Stimulated activated CD4-positive, alpha-beta T cell treated with anti-CD3 and anti-CD28 coated beads, Interleukin-2, amount 100 ng/mL, for 4 hours (primary cell): ENCODE results near the gene OXCT1.
"Not testable (repeated sequence)": the region's sequence is repeated elsewhere in the genome, so short reads cannot be mapped to it uniquely, and the experiment has no call there.

Source experiments
- DNase-seq: peaks from one replicate; pipeline ENCODE4 v3.0.0-alpha.2; 2020; ENCODE audit warnings: low read depth

Gene OXCT1

GRCh38 chr5:41822036-41822435 lies 48.2 kb downstream of the OXCT1 start:
- DNase-seq: no peak

- DNase-seq: no peak
Observed at GRCh38 chr5:41821051-41821450, 49.2 kb downstream of the OXCT1 start.

DNA sequence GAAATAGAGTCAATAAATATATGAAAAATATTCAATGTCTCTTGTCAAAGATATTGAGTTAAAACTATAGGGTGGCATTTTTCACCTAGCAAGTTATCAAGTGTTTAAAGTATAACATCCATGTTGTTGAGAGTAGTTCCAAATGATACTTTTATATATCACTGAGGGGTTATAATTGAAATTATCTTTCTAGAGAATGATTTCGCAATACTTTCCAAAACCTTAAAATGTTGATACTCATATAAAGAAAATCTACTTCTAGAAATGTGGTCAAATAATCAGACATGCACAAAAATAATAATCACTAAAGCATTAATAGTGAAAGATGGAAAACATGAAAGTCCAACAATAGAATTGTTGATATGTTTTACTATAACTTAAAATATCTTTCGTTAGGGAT lies 50.1 kb downstream of the OXCT1 start:
- no peak for DNase-seq

DNA sequence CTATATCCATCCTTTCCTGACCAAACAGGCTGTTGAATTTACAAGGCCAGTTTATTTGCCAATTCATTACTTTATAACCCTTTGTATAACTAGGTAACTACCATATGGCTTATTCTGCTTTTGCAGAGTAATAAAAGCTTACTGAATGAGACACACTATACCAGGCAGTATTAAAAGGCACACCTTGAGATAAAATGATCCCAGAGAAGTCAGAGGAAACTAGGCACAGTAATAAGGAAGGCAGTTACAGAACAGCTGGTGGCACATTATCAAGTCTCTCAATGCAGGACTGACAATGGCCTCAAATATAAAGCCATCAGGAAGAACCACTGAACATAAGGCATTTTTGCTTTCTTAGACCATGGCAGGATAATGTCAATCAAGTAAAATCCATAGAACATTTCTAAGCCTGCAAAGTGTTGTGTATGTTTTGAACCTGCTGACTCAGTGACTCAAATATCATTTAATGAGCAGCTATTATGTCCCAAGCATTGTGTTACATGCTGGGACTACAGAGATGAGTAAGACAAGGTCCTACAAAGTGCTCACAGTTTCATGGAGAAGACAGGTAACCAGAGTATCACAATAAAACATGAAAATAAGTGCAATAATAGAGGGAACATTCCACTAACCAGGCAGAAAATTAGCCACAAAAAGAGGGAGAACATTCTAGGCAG lies 52.5 kb downstream of the OXCT1 start:
- DNase-seq: no peak

DNA sequence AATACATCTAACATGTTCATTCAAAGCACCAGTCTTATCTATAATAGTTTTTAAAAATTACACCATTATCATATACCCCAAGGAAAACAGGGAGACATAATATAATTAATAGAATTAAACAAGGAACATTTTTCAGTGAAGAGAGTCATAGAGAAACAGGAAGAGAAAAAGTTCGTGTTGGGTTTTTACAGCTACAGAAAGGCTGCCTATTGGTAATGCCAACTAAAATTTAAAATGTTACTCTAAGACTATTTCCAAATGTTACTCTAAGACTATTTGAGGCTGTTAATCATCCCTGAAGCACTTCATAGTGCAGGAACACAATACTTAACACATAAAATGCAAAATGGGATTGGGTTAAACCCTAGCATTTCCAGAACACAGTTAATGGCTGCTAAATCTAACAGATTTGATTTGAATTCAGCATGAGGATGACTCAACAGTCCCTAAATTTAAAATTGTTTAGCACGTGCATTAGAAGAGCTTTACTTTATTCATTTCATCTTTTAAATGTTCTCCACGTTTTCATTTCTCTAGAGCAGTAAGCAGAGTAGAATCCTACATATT lies 54.5 kb downstream of the OXCT1 start:
- DNase-seq: no peak

DNA sequence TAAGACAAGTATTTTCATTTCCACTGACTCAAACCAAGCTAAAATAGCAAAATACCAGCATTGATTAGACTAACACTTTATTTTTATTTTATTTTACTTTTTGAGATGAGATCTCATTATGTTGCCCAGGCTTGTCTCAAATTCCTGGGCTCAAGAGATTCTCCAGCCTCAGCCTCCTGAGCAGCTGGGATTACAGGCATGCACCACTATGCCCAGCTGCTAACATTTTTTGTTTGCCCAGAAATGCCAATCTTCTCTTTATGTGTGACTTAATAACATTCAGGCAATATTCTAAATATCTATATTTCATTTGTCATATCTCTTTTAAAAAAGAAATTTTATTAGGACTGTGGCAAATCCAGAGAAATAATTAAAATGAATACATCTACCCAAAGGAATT lies 55.0 kb downstream of the OXCT1 start:
- DNase-seq: no peak

DNA sequence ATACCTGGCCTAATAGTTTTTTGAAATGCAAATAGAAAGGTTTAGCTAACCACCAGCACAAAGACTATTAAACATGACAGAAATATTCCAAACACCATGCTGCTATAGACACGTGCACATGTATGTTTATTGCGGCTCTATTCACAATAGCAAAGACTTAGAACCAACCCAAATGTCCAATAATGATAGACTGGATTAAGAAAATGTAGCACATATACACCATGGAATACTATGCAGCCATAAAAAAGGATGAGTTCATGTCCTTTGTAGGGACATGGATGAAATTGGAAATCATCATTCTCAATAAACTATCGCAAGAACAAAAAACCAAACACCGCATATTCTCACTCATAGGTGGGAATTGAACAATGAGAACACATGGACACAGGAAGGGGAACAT lies 55.9 kb downstream of the OXCT1 start:
- DNase-seq: not testable (repeated sequence)

- DNase-seq: no peak
Observed at GRCh38 chr5:41812156-41812555, 58.1 kb downstream of the OXCT1 start.

GRCh38 chr5:41809128-41809527 lies 61.1 kb downstream of the OXCT1 start:
- no peak for DNase-seq

GRCh38 chr5:41808294-41808693 lies 61.9 kb downstream of the OXCT1 start:
- DNase-seq: no peak

GRCh38 chr5:41797662-41798061 lies 72.6 kb downstream of the OXCT1 start:
- DNase-seq: no peak

DNA sequence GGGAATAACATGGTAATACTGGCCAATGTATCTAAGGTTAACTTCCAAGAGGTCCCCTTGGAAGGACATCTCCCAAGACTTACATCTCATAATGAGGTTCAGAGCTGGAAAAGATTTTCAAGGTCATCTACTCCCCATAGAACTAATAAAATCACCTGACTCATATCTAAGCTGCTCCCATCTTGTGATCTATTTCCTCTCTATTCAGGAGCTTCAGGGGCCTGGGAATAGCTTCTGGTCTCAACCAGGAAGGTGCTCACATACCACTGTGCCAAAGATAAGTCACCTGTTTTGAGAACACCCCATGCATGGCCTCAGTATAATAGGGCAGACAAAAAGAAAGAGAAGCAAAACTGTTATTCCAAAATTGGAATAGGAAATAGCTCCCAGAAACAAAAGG lies 74.2 kb downstream of the OXCT1 start:
- DNase-seq: no peak

- DNase-seq: no peak
Observed at GRCh38 chr5:41795125-41795524, 75.1 kb downstream of the OXCT1 start.

DNA sequence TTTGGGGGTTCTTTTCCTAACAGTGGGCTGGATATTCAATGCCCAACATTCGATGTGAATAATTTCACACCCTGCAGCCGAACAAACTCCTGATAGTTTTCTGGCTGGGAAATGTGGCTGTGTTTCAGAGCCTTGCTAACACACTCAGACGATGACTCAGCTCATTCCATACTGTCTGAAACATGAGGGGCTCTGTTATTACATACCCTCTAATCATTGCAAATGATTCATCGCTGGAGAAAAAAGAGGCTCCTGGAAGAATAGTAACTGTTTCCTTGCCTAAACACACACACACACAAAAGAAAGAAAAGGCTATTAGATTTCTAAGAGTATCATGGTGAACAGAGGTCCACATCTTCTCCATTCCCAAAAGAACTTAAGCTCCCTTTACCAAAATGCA lies 75.8 kb downstream of the OXCT1 start:
- no peak for DNase-seq

DNA sequence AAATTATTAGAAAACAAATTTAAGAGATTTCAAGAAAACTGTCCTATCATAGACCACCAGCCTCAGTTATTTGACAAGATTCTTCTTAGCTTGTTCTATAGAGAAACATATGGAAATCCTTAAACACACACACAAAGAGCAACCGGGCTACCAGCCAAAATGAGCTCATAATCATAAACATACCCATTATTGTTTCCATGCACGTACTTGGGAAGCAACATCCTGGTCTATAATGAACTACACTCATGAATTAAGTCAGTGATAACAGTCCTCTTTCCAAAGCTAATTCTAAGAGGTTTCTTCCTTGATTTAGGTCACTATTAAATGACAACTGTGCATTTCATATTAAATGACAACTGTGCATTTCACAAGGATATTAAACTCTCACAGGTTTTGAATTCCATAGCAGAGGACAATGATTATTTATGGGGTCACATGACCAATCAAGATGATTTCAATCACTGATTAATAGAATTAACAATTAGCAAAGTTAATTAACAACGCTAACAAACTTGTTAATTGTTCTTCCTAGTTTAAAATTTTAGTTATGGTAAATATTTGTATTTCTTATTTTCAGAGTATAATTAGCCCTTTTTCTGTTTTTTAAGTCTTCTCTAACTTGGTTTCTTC lies 77.0 kb downstream of the OXCT1 start:
- no peak for DNase-seq

DNA sequence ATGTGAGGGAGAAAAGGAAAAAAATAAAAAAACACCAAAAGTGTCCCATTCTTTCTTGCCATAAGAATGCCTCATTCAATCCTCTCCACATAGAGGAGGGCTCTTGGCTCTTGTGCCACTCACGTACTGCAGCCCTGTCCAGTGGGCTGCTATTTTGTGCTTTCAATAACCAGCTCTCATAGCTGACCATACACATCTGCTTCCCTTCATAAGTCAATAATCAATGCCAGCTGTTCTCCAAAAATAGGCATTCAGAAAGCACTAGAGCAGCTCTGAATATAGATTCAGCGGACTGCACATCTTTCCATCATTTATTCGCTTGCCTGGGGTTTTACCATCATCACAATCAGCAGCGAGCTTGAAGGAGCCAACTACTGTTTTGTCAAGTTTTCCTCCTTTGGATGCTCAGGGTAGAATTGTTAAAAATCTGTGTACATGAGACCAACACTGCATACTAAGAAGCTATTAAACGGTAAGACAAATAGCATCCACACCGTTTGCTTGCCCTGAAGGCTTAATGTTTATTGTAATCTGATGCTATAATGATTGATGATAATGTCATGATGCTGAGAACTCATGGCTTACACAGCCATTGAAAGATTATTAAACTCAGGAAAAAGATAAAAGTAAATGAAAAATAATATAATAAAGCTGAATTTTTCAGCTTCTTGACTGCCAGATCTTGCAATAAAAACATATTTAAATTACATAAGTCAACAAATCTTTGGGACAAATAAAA lies 80.0 kb downstream of the OXCT1 start:
- DNase-seq: no peak

DNA sequence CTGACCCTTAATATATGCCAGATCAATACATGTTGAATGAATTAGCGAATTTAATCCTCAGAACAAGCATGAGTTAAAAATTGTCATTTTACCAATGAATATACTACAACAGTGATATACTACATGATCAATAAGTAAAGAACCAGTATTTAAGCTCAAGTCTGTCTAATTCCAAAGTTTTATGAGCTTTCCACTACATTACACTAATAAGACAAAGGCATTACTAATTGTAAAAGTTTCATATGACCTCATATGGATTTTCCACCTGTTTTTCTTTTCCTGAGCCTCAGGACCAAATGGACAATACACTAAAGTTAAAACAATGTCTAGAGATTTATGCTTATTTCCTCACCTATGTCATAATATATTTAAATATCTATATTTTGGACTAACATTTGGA lies 80.8 kb downstream of the OXCT1 start:
- no peak for DNase-seq

GRCh38 chr5:41788941-41789368 lies 81.3 kb downstream of the OXCT1 start:
- no peak for DNase-seq

GRCh38 chr5:41787265-41787664 lies 83.0 kb downstream of the OXCT1 start:
- DNase-seq: no peak

DNA sequence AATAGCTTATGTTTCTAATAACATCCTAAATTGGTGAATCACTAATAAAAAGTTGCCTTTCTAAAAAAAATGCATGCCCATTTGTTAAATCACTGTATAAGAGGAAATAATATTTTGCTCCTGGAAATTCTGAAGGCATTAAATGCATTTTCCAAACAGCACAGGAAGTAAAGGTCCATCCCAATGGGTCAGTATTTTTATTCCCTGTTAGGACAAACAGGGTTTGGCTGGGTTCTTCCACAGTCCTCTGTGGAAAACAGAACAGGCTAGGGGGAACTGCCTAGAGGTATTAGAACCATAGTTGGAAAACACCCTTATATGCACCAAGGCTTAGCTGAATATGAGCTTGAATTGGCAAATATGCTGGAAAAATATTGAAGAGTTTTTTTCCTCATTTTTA lies 85.2 kb downstream of the OXCT1 start:
- no peak for DNase-seq

DNA sequence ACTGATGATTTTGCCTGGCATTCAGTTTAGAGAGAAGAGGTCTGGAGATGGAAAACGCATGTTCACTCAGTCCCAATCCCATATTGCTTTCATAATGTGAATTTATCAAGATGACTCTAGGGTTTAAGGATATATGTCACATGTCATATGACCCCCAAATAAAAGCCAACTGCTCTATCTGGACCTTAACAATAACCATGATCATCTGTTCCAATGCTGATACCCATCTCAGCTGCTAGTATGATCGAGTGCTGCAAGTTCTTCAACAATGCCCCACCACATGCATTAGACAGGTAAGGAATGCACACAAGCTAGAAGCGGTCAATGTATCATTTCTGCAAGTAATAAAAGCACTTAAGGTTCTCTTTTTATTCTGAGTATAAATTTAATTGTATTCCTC lies 91.8 kb downstream of the OXCT1 start:
- DNase-seq: no peak

GRCh38 chr5:41776435-41776834 lies 93.8 kb downstream of the OXCT1 start:
- no peak for DNase-seq

DNA sequence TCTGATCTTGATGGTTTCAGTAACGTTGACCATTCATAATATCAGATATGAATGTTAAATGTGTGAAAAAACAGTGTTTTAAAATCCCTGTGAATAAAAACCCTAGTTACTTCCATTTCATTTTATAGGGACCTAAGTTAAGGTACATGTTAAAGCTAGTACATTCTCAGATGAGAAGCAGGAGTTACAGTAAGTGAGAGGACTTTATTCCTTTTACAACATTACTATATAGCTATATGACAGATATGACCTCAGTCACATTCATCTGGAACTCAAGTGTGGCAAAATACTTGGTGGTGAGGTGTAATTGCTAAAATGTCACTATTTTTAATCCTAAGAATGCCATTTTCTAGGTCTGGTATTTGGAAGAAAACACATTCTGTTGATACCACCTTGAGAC lies 96.4 kb downstream of the OXCT1 start:
- no peak for DNase-seq
